GM03348 (cell line): Measurements from ENCODE around the gene CEBPG.
A peak's percentile ranks its signal among the peaks of the same experiment; 100 is the strongest.

ENCODE experiments used
- DNase-seq: peaks from one replicate; pipeline ENCODE4 v3.0.0; 2012; ENCODE audit warnings: low spot score

The CEBPG gene

GRCh38 chr19:33350538-33351309 lies 22.8 kb upstream of the CEBPG start:
- peak; percentile 66 for DNase-seq

DNA sequence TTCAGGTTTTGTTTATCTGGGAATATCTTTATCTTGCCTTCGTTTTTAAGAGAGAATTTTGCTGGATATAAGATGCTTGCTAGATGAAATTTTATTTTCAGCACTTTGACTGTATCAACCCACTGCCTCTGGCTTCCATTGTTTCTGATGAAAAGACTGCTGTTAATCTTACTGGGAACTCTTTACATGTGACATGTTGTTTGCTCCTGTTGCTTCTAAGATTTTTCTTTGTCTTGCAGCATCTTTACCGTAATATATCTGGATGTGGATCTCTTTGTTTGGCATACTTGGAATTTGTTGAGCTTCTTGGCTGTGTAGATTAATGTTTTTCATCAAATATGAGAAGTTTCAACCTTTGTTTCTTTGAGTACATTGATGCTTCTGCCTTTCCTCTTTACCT lies 18.0 kb upstream of the CEBPG start:
- no peak for DNase-seq

DNA sequence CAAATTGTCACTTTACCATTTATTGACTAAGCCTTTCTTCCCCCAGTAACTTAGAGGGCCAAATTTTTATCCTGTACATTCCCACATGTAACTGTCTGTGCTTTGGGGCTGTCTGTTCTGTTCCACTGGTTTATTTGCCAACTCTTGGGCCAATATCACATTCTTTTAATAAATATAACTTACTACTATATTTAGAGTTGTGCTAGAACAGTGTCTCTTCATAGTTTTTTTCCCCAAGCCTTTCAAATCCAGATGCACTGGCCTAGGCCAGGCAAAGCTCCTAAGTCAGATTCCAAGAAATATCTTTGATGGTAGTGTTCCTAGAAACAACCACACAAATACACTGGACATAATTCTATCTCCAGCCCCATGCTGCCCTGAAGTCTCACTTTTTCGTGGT lies 16.0 kb upstream of the CEBPG start:
- DNase-seq = no peak

GRCh38 chr19:33358408-33358807 lies 15.1 kb upstream of the CEBPG start:
- DNase-seq = no peak

DNA sequence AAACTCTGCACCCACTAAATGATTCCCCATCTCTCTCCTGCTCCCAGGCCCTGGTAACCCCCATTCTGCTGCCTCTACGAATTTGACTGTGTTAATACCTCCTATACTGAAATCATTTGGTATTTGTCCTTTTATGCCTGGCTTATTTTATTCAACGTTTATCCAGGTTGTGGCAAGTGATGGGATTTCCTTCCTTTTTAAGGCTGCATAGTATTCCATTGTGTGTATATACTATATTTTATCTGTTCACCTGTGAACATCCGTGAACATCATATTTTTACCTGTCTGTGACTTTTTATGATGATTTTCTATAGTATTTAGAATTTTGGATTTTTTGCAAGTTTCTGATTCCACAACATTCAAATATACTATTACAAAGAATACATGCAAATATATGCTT lies 13.9 kb upstream of the CEBPG start:
- no peak for DNase-seq

DNA sequence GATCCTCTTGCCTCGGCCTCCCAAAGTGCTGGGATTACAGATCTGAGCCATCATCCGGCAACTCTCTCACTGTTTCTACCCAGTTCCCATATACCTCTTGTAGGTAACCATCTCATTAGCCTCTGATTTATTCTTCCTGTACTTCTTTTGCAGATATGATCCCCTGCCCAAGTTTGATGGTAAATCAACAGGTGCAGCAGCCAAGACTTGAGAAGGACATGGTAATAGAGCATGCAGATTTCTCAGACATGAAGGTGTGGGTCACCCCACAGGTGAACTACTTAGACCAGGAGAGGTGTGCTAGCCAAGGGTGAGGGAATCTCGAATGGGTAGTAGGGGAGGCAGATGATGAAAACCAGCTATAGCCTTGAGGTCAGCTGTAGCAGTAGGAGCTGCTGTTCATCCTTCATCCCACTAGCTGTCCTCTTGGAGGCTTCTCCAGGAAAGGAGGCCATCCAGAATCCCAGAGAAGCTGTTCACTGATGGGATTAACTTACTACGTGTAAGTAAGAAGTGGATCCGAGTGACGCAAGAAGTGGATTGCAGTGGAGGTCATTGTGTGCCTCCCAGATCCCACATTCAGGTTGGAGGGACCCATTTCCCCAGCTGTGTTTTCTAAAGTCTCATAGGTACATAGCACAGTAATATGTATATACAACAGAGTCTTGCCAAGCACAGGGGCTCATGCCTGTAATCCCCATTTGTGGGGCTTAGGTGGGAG lies 10.8 kb upstream of the CEBPG start:
- no peak for DNase-seq

DNA sequence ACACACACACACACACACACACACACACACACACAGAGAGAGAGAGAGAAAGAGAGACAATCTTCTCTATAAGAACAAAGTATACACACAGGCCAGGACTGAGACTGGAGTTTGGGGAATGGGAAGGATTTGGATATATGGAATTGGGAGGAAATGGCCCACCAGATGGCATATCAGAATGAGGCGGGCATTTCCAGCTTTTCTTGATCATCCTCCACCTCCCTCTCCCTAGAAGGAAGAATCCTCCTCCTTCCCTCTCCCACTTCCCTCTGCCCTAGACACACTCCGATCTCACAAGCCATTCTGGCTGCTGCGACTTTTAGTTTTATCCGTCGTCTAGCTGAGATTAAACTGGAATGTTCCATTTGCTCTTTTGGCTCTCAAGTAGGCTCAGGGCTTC lies 10.0 kb upstream of the CEBPG start:
- DNase-seq = no peak

DNA sequence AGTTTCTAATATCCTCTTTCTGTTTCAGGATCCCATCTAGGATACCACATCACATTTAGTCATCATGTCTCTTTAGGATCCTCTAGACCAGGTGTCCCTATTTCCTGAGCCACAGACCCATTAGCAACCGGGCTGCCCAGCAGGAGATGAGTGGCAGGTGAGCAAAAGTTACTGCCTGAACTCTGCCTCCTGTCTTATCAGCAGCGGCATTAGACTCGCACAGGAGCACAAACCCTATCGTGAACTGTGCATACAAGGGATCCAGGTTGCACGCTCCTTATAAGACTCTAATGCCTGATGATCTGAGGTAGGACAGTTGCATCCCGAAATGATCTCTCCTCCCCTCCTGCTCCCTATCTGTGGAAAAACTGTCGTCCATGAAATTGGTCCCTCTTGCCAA lies 7.8 kb upstream of the CEBPG start:
- no peak for DNase-seq

DNA sequence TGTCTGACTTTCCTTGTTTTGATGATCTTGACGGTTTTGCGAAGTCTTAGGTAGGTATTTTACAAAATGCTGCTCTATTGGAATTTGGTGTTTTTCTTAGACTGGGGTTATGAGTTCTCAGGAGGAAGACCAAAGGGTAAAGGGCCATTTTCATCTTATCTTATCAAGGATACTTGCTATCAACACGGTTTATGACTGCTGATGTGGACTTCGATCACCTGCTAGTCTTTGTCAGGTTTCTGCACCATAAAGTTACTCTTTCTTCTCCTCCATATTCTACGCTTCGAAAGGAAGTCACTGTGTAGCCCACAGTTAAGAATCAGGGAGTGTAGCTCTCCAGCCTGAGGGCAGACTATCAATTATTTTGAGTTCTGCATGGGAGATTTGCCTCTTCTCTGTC lies 7.4 kb upstream of the CEBPG start:
- DNase-seq = no peak

DNA sequence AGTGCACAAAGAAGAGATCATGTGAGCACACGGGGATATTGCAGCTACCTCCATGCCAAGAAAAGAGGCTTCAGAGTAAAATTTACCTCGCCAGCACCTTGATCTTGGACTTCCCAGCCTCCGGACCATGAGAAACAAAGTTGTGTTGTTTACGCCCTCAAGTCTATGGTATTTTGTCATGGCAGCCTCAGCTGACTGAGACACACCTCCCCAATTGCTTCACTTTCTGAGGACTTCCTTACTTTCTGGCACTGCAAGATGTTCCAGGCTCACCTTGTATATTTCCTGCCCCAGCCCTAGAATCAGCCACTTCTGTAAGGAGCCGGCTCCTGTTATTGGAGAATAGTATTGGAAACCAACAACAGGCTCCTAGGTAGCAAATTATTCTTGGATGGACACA lies 6.6 kb upstream of the CEBPG start:
- no peak for DNase-seq

DNA sequence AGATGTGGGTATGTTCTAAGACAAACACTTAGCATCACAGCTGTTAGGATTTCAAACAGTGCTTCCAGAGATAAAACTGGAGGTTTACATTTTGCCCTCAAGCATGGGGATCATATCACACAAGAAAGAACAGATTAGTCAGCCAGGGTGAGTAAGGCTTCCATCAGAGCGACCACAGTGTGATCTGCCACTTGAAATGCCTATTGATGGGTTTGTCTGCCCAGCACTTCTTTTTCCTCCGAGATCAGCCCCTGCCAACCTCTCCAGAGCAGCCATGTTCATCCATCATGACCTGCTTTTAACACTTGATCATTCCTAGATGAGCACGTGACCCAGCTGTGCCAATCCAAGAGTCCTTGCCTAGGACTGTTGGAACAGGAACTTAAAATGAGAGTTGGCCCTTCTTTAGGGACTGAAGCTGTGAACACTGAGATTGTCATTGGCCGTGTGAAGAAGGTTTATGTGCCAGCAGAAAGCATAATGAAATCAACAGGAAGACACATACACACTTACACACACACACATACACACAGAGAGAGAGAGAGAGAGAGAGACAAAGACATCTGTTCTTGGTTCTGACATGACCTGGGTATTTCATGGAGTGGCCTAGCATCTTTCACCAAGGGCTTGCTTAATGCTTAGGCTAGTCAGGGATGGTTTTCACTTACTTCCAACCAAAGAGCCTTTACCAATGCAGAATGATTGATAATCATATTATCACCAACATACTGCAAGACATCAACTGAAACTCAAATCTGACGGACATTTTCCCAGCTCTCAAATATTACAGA lies 5.2 kb upstream of the CEBPG start:
- no peak for DNase-seq

- no peak for DNase-seq
Observed at GRCh38 chr19:33370783-33371182, 2.7 kb upstream of the CEBPG start.

DNA sequence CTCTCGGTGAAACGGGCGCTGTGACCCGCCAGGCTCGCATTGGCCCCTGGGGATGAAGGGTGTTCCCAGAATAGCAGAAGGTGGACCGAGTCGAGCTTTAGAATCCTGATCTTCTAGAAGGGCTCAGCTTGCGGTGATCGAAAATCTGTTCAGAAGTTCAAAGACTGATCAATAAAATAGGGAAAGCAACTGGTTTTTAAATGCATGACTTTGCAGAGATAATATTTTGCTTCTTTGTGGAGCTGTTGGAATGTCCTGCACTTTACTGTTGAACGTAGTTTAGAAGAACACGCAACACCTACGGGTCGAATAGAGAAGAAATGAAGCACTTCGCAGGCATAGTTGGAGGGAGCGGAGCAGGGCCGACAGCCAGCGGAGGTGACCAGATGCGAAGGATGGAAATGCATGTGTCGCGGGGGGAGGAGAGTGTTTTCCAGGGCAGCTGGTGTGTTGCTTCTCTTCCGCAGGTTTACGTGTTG lies 766 bp downstream of the CEBPG start:
- peak; percentile 32 for DNase-seq

DNA sequence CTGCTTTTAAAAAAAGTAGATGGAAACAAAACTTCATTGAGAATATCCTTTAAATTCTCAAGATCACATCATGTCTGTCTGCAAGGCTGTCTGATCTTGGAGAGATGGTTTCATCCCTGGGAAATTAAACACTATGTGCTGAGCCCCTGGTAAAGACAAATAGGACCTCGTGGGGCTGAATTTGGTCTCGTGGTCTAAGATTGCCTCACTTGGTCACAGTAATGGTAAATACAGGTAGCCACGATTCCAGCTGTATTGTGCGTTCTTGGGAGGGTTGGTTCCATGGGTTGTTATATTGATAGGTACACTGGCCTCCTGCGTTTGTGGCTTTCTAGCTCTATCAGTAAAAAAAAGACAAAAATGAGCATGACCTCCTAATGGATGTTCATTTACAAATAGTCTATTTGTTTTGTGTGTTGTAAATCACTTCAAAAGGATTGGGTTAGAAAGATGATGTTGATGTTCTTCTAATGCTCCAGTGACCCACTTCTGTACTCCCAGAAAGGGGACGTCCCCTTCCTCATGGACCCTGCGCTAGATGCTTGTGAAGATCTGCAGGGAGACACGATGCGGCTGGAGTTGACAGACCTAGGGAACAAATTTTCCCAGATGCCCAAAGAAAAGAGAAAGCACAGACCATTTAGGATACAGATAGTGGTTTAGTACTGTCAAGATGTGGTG lies 1.8 kb downstream of the CEBPG start:
- no peak for DNase-seq

GRCh38 chr19:33375837-33376159 lies 2.3 kb downstream of the CEBPG start:
- DNase-seq = no peak

- DNase-seq = peak; percentile 75
Observed at GRCh38 chr19:33376423-33376822, 2.9 kb downstream of the CEBPG start.

DNA sequence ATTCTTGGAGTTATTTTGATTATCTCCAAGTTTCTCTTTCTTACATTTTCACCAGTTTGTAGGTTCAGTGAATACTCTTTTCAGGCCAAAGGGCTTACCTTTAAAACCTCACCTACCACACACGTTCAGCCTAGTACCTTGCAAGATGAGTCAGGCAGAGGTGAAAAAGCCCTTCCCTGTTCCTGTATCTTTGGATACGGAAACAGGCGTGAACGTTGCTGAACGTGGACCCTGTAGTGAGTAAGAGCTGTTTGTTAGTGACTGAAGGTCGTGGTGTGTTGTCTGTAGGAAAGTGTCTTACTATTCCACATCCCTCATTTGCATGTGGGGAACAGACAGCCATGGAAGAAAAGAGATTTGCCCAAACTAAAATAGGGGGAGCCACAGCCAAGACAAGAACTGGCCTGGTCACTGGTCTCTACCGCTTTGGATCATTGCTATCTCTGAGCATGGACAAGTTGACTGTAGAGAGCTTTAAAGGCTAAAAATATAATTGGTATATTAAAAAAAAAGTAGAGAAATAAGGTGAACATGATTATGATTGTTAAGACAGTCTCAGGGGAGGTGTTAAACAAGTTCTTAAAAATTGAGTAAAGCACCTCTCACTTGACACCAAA lies 3.5 kb downstream of the CEBPG start:
- no peak for DNase-seq

- DNase-seq = peak; percentile 17
Observed at GRCh38 chr19:33377586-33378475, 4.3 kb downstream of the CEBPG start.

DNA sequence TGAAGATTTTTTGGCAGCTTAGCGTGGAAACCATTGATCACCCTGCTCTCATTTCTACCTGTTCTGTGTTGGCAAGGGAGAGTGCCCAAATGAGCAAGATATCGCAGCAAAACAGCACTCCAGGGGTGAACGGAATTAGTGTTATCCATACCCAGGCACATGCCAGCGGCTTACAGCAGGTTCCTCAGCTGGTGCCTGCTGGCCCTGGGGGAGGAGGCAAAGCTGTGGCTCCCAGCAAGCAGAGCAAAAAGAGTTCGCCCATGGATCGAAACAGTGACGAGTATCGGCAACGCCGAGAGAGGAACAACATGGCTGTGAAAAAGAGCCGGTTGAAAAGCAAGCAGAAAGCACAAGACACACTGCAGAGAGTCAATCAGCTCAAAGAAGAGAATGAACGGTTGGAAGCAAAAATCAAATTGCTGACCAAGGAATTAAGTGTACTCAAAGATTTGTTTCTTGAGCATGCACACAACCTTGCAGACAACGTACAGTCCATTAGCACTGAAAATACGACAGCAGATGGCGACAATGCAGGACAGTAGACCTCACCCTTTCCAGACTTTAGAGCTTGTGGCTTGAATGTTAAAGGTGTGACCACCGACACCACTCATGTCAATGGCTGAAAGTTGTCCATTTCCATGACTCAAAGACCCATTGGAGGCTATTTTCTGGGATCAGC lies 5.8 kb downstream of the CEBPG start:
- DNase-seq = no peak

DNA sequence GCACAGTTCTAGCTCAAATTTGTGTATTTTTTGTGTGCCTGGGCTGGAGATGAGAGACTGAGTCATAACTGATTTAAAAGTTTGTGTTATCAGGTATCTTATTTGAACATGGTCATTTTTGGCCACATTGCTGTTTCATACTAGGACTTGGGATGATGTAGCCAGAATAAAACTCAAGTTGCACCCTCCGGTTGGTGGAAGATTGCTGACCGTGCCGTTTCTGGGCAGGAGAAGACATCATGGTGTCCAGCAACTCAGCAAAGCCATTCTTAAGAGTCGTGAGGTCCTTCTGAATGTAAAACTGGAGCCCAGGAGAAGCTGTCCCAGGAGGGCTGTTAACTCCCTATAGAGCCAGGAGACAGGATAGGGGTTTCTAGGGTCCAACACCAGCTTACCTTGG lies 7.6 kb downstream of the CEBPG start:
- no peak for DNase-seq
